Muscle layer of colon (tissue), 2 donors: ENCODE results near the gene SEMA4A.
"Not testable (repeated sequence)": the region's sequence is repeated elsewhere in the genome, so short reads cannot be mapped to it uniquely, and the experiment has no call there.

Experiments
- H3K27ac ChIP-seq: one replicate; pipeline ENCODE4 v1.7.0; 2013; ENCODE audit warnings: low read depth, mild to moderate bottlenecking, low read length, moderate library complexity
- H3K27me3 ChIP-seq, 2 donors: one replicate each; pipeline ENCODE4 v1.7.0; 2013; ENCODE audit warnings: low read length in 2 of 2, mild to moderate bottlenecking in 2 of 2; ENCODE audit not compliant: insufficient read depth in 2 of 2, control insufficient read depth in 1 of 2
- H3K36me3 ChIP-seq: one replicate; pipeline ENCODE4 v1.7.0; 2013; ENCODE audit warnings: mild to moderate bottlenecking, low read length; ENCODE audit not compliant: insufficient read depth
- H3K4me1 ChIP-seq: one replicate; pipeline ENCODE4 v1.7.0; 2013; ENCODE audit warnings: mild to moderate bottlenecking, low read length; ENCODE audit not compliant: insufficient read depth
- H3K4me3 ChIP-seq, 2 donors: one replicate each; pipeline ENCODE4 v1.7.0; 2013; ENCODE audit warnings: low read length in 2 of 2, low read depth in 1 of 2, mild to moderate bottlenecking in 1 of 2, moderate library complexity in 1 of 2
- H3K9ac ChIP-seq: one replicate; pipeline ENCODE4 v1.7.0; 2013; ENCODE audit warnings: low read length
- H3K9me3 ChIP-seq: one replicate; pipeline ENCODE4 v1.7.0; 2013; ENCODE audit warnings: mild to moderate bottlenecking, low read length
- donor health status: abdominal sarcoma.
- donor health status: Adenocarcinoma of cecum.

Gene SEMA4A

DNA sequence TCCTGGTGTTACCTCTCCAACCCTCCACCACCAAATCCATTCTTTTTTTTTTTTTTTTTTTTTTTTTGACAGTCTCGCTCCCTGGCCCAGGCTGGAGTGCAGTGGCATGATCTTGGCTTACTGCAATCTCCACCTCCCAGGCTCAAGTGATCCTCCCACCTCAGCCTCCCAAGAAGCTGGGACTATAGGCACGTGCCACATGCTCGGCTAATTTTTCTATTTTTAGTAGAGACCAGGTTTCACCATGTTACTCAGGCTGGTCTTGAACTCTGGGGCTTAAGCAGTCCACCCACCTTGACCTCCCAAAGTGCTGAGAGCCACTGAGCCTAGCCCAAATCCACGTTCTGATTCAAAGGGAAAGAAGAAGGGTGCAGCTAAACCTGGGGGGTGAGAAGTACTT, 32.4 kb upstream of the SEMA4A start:
- H3K9me3 ChIP-seq, H3K27me3 ChIP-seq: not testable (repeated sequence)
- H3K9ac ChIP-seq, result peak overlapping the region; percentile 61
- peak overlapping the region; percentile 95 for H3K27ac ChIP-seq
- H3K36me3 ChIP-seq, result peaks cover 21% of the 10 kb centered on the region
- peaks cover 74% of the 10 kb centered on the region for H3K4me1 ChIP-seq
- peak overlapping the region; percentile 42 to 66 for H3K4me3 ChIP-seq

DNA sequence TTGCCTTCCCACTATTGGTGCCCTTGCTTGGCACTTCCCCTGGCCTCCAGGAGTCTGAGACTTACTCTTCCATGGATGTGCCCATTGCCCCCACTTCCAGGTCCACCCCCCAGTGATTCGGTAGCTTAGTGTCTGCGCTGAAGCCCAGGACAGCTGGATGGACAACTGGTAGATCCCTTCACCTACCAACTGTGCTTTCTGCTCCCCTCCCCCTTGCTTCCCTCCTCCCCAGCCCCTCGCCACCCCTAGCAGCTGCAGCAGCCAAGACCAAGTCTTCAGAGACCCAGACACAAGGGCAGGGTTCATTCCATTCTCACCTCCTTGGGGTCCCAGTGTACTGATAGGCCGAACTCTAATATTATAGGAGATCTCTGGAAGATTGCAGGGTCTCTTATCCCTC, 31.9 kb upstream of the SEMA4A start:
- H3K4me1 ChIP-seq, result peaks cover 78% of the 10 kb centered on the region
- peaks cover 21% of the 10 kb centered on the region for H3K36me3 ChIP-seq
- no peaks in the 10 kb centered on the region for H3K9me3 ChIP-seq
- peak overlapping the region; percentile 42 to 66 for H3K4me3 ChIP-seq
- H3K27me3 ChIP-seq, result no peaks in the 10 kb centered on the region
- peak overlapping the region; percentile 95 for H3K27ac ChIP-seq
- peak overlapping the region; percentile 61 for H3K9ac ChIP-seq

- peaks cover 85% of the 10 kb centered on the region for H3K4me1 ChIP-seq
Observed at GRCh38 chr1:156122086-156122485, 31.3 kb upstream of the SEMA4A start.

GRCh38 chr1:156122519-156123355, 30.6 kb upstream of the SEMA4A start:
- Histone ChIP-seq H3K9ac (peak overlapping the region; percentile 67), H3K4me3 (peak overlapping the region; percentile 6 to 64), H3K27me3 (no peaks in the 10 kb centered on the region), H3K4me1 (peaks cover 90% of the 10 kb centered on the region), H3K27ac (peak overlapping the region; percentile 95), H3K36me3 (peaks cover 21% of the 10 kb centered on the region), H3K9me3 (no peaks in the 10 kb centered on the region)

More at GRCh38 chr1:156122086-156122485, 31.3 kb upstream of the SEMA4A start:
- Histone ChIP-seq H3K27ac (peak overlapping the region; percentile 95), H3K27me3 (no peaks in the 10 kb centered on the region), H3K9me3 (no peaks in the 10 kb centered on the region), H3K9ac (peak overlapping the region; percentile 67), H3K4me3 (peak overlapping the region; percentile 6 to 64), H3K36me3 (peaks cover 21% of the 10 kb centered on the region)

GRCh38 chr1:156123356-156124196, 29.8 kb upstream of the SEMA4A start:
- peak overlapping the region; percentile 49 to 64 for H3K4me3 ChIP-seq
- H3K36me3 ChIP-seq, result peaks cover 24% of the 10 kb centered on the region
- H3K27me3 ChIP-seq, result no peaks in the 10 kb centered on the region
- H3K9ac ChIP-seq, result peak overlapping the region; percentile 67
- H3K4me1 ChIP-seq, result peaks cover 90% of the 10 kb centered on the region
- H3K9me3 ChIP-seq, result no peaks in the 10 kb centered on the region
- peak overlapping the region; percentile 95 for H3K27ac ChIP-seq

DNA sequence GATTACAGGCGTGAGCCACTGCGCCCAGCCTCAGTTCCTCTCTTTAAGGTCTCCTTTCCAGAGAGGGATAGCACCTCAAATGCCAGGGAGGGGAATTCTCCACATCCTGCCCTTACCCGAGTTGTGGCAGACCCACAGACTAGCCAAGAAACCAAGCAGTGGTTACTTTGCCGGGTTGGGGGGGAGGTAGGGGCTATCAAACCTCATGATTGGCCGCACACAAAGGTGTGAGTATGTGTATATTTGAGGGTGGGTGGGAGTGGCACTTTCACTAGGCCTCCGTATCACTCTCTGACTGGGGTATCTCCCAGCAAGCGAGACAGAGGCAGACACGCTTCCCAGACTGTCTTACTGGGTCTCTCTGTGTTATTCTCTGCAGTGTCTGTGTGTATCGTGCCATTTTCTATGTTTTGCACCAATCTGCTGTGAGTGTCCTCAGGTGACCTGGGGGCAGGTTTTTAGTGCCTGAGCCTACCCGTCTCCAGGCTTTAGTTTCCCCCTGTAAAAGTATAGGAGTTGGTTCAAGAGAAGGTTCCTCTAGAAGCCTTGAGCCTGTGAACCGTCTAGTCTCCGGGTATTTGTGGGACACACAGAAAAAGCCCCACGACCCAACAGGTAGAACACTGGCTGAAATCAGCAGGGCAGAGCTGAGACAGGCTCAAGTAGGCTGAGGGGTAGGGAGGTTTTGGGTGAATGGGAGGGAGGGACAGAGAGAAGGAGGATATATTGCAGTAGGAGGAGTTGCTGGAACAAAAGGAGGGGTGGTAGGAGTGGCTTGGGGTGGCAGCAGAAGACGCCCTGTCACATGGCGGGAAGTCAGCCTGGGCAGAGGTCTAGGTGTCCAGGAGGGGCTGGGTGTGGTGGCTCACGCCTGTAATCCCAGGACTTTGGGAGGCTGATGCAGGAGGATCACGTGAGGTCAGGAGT, 28.6 kb upstream of the SEMA4A start:
- Histone ChIP-seq H3K9ac (peak overlapping the region; percentile 67), H3K36me3 (peaks cover 22% of the 10 kb centered on the region)

GRCh38 chr1:156125544-156125943, 27.8 kb upstream of the SEMA4A start:
- Histone ChIP-seq H3K4me1 (peaks cover 93% of the 10 kb centered on the region), H3K4me3 (peak overlapping the region; percentile 3 to 43), H3K36me3 (peaks cover 18% of the 10 kb centered on the region), H3K27ac (peak overlapping the region; percentile 95)
- H3K27me3 ChIP-seq, H3K9me3 ChIP-seq, H3K9ac ChIP-seq: not testable (repeated sequence)

More for the DNA sequence above, 28.6 kb upstream of the SEMA4A start:
- peak overlapping the region; percentile 95 for H3K27ac ChIP-seq
- no peaks in the 10 kb centered on the region for H3K27me3 ChIP-seq
- peaks cover 93% of the 10 kb centered on the region for H3K4me1 ChIP-seq
- H3K9me3 ChIP-seq, result no peaks in the 10 kb centered on the region
- peak overlapping the region; percentile 3 to 43 for H3K4me3 ChIP-seq

- H3K4me1 ChIP-seq, result peaks cover 89% of the 10 kb centered on the region
- no peaks in the 10 kb centered on the region for H3K27me3 ChIP-seq
- no peaks in the 10 kb centered on the region for H3K9me3 ChIP-seq
- peak overlapping the region; percentile 54 for H3K9ac ChIP-seq
- H3K4me3 ChIP-seq, result peak overlapping the region; percentile 12 to 39
- peaks cover 16% of the 10 kb centered on the region for H3K36me3 ChIP-seq
- peak overlapping the region; percentile 95 for H3K27ac ChIP-seq
Observed at GRCh38 chr1:156126043-156126629, 27.2 kb upstream of the SEMA4A start.

DNA sequence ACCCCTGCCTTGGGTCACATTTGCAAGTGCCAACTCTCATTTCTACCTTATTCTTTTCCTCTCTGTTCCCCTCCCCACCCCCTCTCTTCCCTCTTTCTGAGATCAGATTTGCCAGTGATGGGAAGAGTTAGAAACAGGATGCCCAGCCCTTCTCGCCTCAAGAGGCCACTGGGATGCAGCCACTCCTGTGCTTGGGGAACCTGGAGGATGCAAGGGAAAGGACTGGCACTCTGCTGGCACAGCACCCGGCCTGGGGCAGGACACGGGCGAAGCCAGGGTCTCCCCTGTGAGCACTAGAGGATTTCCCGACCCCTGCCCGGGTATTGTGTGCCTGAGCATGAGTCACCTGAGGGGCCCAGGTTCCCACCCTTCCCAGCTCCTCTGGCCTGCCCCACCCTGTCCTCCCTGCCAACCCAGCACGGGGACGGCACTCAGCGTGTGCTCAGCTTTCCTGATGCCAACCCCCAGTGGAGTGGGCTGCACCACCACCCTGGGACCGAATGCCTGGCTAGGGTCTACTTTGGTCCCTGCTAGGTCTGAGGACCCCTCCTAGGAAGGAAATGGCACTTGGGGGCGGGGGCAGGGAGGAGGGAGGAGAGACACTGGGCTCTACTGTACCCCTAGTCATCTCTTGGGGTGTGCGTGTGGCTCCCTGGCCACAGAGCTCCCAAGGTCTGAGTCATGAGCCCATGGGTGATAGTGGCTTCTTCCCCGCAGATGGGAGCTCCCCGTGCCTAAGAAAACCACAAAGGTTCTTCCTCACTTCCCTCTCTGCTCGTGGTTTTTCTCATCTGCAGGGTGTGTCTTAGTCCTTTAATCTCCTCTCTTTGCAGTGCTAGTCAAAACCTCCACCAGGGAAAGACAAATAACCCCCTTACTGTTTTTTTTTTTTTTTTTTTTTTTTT, 26.5 kb upstream of the SEMA4A start:
- Histone ChIP-seq H3K4me1 (peaks cover 82% of the 10 kb centered on the region), H3K4me3 (peak overlapping the region; percentile 12 to 39), H3K9me3 (no peaks in the 10 kb centered on the region), H3K27ac (peak overlapping the region; percentile 95), H3K9ac (peak overlapping the region; percentile 54), H3K36me3 (peaks cover 17% of the 10 kb centered on the region), H3K27me3 (no peaks in the 10 kb centered on the region)

DNA sequence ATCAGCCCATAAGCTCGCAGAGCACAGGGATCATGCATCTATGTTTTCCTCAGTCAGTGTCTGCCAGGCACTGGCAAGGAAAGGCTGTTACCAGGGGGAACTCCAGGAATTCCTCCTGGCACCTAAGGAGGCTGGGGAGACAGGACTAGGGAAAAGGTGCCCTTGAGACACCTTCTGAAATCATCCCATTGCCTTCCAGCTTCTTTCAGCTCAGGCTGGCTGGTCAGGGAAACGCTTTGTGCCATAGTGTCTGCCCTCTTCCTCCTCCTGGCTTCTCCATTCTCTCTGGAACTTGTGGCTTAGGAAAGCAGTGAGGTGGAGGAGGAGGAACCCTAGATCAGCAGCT, 25.1 kb upstream of the SEMA4A start:
- peaks cover 29% of the 10 kb centered on the region for H3K36me3 ChIP-seq
- peaks cover 72% of the 10 kb centered on the region for H3K4me1 ChIP-seq
- H3K4me3 ChIP-seq, result peak overlapping the region in 1 of 2 donors; percentile 52

More for the DNA sequence above, 25.1 kb upstream of the SEMA4A start:
- peak overlapping the region; percentile 95 for H3K27ac ChIP-seq
- no peaks in the 10 kb centered on the region for H3K9me3 ChIP-seq
- H3K27me3 ChIP-seq, result no peaks in the 10 kb centered on the region
- peak overlapping the region; percentile 86 for H3K9ac ChIP-seq
